ENCODE results near the gene NFIX.

NFIX gene

DNA sequence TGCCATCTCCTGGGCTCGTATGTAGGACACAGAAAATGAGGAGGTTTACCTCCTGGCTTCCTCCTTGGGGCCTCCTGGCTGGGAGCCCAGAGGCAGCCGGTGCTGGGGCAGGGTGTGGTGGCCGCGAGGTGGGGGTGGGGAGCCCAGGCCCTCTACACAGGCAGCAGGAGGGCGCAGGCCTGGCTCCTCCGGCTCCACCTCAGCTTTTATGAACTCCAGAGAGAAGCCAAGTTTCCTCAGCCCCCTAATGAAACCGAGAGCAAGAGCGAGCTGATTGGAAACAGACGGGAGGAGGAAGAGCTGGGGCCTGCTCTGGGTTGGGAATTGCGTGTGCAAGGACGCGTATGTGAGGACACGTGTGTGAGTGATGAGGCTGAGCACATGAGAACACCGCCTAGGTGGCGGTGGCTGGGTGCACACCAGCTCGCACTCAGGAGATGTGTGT lies 84.3 kb downstream of the NFIX start:
- in situ Hi-C loops (cut with HindIII; ENCODE audit: low pct_unique_long_range_greater_than_20kb, low sequenced_read_pairs): no loop called here
- no peak for DNase-seq (ENCODE audit: low read depth in 1 of 2, low spot score in 1 of 2)
- TF ChIP-seq JUND (IDR thresholded peaks at IDR 0.05; ENCODE audit: low read depth): no peak

- no peak for TF ChIP-seq JUND (IDR thresholded peaks at IDR 0.05; ENCODE audit: low read depth)
- no peak for DNase-seq (ENCODE audit: low read depth in 1 of 2, low spot score in 1 of 2)
- in situ Hi-C loops (cut with HindIII; ENCODE audit: low pct_unique_long_range_greater_than_20kb, low sequenced_read_pairs): no loop called here
Measured at GRCh38 chr19:13082192-13083007, 87.1 kb downstream of the NFIX start.

GRCh38 chr19:13083008-13083404 lies 87.7 kb downstream of the NFIX start:
- in situ Hi-C loops (cut with HindIII; ENCODE audit: low pct_unique_long_range_greater_than_20kb, low sequenced_read_pairs): no loop called here
- TF ChIP-seq JUND (IDR thresholded peaks at IDR 0.05; ENCODE audit: low read depth): no peak
- no peak for DNase-seq (ENCODE audit: low read depth in 1 of 2, low spot score in 1 of 2)

GRCh38 chr19:13083627-13084026 lies 88.4 kb downstream of the NFIX start:
- no peak for DNase-seq (ENCODE audit: low read depth in 1 of 2, low spot score in 1 of 2)
- in situ Hi-C loops (cut with HindIII; ENCODE audit: low pct_unique_long_range_greater_than_20kb, low sequenced_read_pairs): no loop called here
- TF ChIP-seq JUND (IDR thresholded peaks at IDR 0.05; ENCODE audit: low read depth): no peak

GRCh38 chr19:13085666-13086065 lies 90.4 kb downstream of the NFIX start:
- DNase-seq (ENCODE audit: low read depth in 1 of 2, low spot score in 1 of 2): no peak
- in situ Hi-C loops (cut with HindIII; ENCODE audit: low pct_unique_long_range_greater_than_20kb, low sequenced_read_pairs): no loop called here

DNA sequence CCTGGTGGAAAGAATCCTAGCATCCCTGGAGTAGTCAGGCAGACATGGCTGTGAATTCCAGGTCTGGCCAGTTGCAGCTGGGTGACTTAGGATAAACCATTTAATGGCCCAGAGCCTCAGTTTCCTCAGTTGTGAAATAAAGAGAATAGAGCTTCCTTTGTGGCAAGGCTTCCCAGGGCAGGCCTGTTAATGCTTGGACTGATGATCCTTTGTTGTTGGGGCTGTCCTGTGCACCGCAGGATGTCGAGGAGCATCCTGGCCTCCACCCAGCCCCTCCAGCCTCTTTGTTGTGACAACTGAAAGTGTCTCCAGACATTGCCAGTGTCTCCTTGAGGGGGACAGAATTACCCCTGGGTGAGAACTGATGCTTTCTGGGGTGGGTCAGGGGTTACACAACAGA lies 91.1 kb downstream of the NFIX start:
- no peak for DNase-seq (ENCODE audit: low read depth in 1 of 2, low spot score in 1 of 2)
- in situ Hi-C loops (cut with HindIII; ENCODE audit: low pct_unique_long_range_greater_than_20kb, low sequenced_read_pairs): no loop called here
- no peak for TF ChIP-seq JUND (IDR thresholded peaks at IDR 0.05; ENCODE audit: low read depth)

More at GRCh38 chr19:13085666-13086065, 90.4 kb downstream of the NFIX start:
- no peak for TF ChIP-seq JUND (IDR thresholded peaks at IDR 0.05; ENCODE audit: low read depth)

DNA sequence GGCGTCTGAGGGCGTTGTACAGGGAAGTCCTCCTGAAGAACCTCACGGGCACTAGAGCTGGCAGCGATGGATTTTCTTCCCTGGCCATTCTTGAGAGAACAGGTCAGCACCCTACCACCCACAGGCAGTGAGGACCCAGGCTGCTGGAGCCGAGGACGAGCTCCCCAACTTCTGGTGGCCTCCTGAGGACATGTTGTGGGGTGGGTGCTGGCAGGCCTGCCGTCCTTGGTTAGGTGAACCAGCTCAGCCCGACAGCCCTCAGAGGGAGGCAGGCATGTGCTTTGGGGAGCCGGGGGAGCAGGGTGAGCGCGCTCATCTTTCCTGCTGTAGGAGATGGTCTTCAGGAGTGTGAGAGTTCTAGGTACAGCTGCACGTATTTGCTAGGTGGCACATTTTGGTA lies 92.0 kb downstream of the NFIX start:
- in situ Hi-C loops (cut with HindIII; ENCODE audit: low pct_unique_long_range_greater_than_20kb, low sequenced_read_pairs): no loop called here
- no peak for TF ChIP-seq JUND (IDR thresholded peaks at IDR 0.05; ENCODE audit: low read depth)
- no peak for DNase-seq (ENCODE audit: low read depth in 1 of 2, low spot score in 1 of 2)

DNA sequence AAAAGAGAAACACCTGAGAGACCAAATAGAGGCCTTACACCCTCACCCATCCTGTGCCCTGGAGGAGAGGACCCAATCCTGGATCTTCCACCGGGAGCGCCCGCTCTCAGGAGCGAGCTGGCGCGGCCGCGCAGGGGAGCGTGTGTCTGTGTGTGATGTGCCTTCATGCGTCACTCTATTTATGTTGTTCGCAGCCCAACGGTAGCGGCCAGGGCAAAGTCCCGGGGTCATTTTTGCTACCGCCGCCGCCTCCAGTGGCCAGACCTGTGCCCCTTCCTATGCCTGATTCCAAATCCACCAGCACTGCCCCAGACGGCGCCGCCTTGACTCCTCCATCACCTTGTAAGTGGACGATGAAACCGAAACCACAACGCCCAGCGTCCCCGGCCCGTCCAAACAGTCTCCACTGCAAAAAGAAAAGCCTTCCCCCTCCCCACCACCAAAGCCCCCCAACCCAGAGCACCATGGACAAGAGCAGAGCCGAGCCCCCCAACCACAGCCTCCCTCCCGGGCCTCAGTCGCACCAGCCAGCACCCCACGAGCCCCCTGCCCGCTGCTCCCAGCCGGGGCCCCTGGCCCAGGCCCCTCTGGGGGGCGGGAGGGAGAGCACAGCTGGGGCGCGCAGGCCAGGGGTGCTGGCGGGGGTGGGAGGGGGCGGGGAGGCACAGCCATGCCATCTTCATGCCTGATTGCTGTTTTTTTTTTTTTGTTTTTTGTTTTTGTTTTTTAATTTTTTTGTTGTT lies 92.7 kb downstream of the NFIX start:
- TF ChIP-seq JUND (IDR thresholded peaks at IDR 0.05; ENCODE audit: low read depth): no peak
- in situ Hi-C loops (cut with HindIII; ENCODE audit: low pct_unique_long_range_greater_than_20kb, low sequenced_read_pairs): no loop called here
- DNase-seq (ENCODE audit: low read depth in 1 of 2, low spot score in 1 of 2): no peak

DNA sequence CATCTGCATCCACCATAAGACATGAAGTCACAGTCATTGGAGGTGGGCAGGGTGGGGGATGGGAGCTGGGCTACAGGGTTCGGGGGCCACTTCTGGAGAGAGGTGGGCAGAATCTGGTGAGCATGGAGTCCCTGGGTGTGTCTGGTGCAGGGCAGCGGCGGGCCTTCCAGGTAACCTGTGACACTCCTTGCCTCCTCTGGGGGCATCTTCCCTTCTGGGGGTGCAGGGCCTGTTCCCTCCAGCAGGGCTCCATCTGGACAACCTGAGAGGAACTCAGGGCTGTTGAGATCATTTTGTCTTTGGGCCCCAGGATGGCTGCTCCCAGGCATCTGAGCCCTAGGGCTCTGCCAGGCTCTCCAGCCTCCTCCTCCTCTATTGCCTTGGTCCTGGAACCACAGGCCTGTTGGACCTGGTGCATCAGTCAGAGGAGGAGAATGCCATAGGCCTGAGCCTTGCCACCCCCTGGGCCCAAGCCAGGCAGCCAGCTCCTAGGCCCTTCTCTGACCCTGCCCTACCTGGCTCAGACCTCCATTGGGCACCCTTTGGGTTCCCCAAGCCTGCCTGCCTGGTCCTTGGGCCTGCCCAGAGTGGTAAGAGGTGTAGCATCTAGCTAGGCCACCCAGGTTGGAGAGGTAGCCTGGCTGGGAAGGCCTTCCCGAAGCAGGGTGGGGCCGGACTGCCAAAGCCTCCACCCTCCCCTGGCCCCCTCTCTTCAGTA lies 94.0 kb downstream of the NFIX start:
- peak in 1 of 2 experiments; percentile 15 for DNase-seq (ENCODE audit: low read depth in 1 of 2, low spot score in 1 of 2)
- in situ Hi-C loops (cut with HindIII; ENCODE audit: low pct_unique_long_range_greater_than_20kb, low sequenced_read_pairs): no loop called here
- no peak for TF ChIP-seq JUND (IDR thresholded peaks at IDR 0.05; ENCODE audit: low read depth)

GRCh38 chr19:13089857-13090507 lies 94.7 kb downstream of the NFIX start:
- no peak for TF ChIP-seq JUND (IDR thresholded peaks at IDR 0.05; ENCODE audit: low read depth)
- in situ Hi-C loops (cut with HindIII; ENCODE audit: low pct_unique_long_range_greater_than_20kb, low sequenced_read_pairs): no loop called here
- no peak for DNase-seq (ENCODE audit: low read depth in 1 of 2, low spot score in 1 of 2)

GRCh38 chr19:13090511-13091231 lies 95.4 kb downstream of the NFIX start:
- in situ Hi-C loops (cut with HindIII; ENCODE audit: low pct_unique_long_range_greater_than_20kb, low sequenced_read_pairs): no loop called here
- no peak for TF ChIP-seq JUND (IDR thresholded peaks at IDR 0.05; ENCODE audit: low read depth)
- no peak for DNase-seq (ENCODE audit: low read depth in 1 of 2, low spot score in 1 of 2)
